Neural crest cell (in vitro differentiated cells): ENCODE measurements around the gene DDX54. TPM values are rescaled to one million over a fixed set of nuclear protein-coding genes. Genes with fewer than 3 reads are reported as not detected.

Experiments used
- DNase-seq: peaks from one replicate; pipeline ENCODE4 v3.0.0; 2021; ENCODE audit warnings: low read depth, mixed read lengths, low spot score
- H3K27ac Mint-ChIP-seq: one replicate; pipeline ENCODE4 v1.8.0; 2021; ENCODE audit warnings: mild to moderate bottlenecking, mixed read lengths; ENCODE audit not compliant: unreplicated experiment
- H3K27me3 Mint-ChIP-seq: 2 replicates; pipeline ENCODE4 v1.8.0; 2021; ENCODE audit warnings: low read depth, mild to moderate bottlenecking, mixed read lengths
- H3K36me3 Mint-ChIP-seq: 2 replicates; pipeline ENCODE4 v1.8.0; 2021; ENCODE audit warnings: low read depth, mild to moderate bottlenecking, mixed read lengths
- H3K4me1 Mint-ChIP-seq: 2 replicates; pipeline ENCODE4 v1.8.0; 2021; ENCODE audit warnings: mixed read lengths
- H3K4me3 Mint-ChIP-seq: one replicate; pipeline ENCODE4 v1.8.0; 2021; ENCODE audit warnings: mild to moderate bottlenecking, mixed read lengths
- H3K9me3 Mint-ChIP-seq: 2 replicates; pipeline ENCODE4 v1.8.0; 2021; ENCODE audit warnings: mixed read lengths
- CTCF ChIP-seq: fragments of 200-600 bp; sonication (generic); conservative IDR thresholded peaks from 2 replicates; pipeline ENCODE4 v1.5.0; 2021; ENCODE audit warnings: antibody characterized with exemption, mild to moderate bottlenecking
- total RNA-seq: library from RNA; stranded (reverse); gene quantifications from 2 replicates; pipeline ENCODE4 v1.2.1, GENCODE V29; 2021

The DDX54 gene
- total RNA-seq, 1 donor from 2014 or later = 69.7 TPM

- Mint-ChIP-seq H3K4me3 (no peak overlapping the region), H3K4me1 (no peaks in the 10 kb centered on the region), H3K27ac (no peak overlapping the region), H3K9me3 (no peaks in the 10 kb centered on the region), H3K27me3 (peaks cover 74% of the 10 kb centered on the region), H3K36me3 (no peaks in the 10 kb centered on the region)
- no peak for TF ChIP-seq CTCF
- no peak for DNase-seq
Observed at GRCh38 chr12:113131556-113131955, 53.7 kb downstream of the DDX54 start.

GRCh38 chr12:113130457-113131135 is 54.7 kb downstream of the DDX54 start:
- Mint-ChIP-seq H3K4me1 (no peaks in the 10 kb centered on the region), H3K9me3 (no peaks in the 10 kb centered on the region), H3K27ac (no peak overlapping the region), H3K4me3 (no peak overlapping the region), H3K27me3 (peaks cover 66% of the 10 kb centered on the region), H3K36me3 (no peaks in the 10 kb centered on the region)
- DNase-seq = no peak
- no peak for TF ChIP-seq CTCF

- no peak for DNase-seq
- Mint-ChIP-seq H3K9me3 (no peaks in the 10 kb centered on the region), H3K4me1 (no peaks in the 10 kb centered on the region), H3K27ac (no peak overlapping the region), H3K36me3 (no peaks in the 10 kb centered on the region), H3K4me3 (no peak overlapping the region), H3K27me3 (peaks cover 59% of the 10 kb centered on the region)
- no peak for TF ChIP-seq CTCF
Observed at GRCh38 chr12:113129664-113130456, 55.4 kb downstream of the DDX54 start.

GRCh38 chr12:113128802-113129663 is 56.2 kb downstream of the DDX54 start:
- no peak overlapping the region for H3K4me3 Mint-ChIP-seq
- no peak for DNase-seq
- H3K36me3 Mint-ChIP-seq = no peaks in the 10 kb centered on the region
- no peak overlapping the region for H3K27ac Mint-ChIP-seq
- no peak for TF ChIP-seq CTCF
- H3K9me3 Mint-ChIP-seq = no peaks in the 10 kb centered on the region
- peaks cover 51% of the 10 kb centered on the region for H3K27me3 Mint-ChIP-seq
- no peaks in the 10 kb centered on the region for H3K4me1 Mint-ChIP-seq

- H3K27ac Mint-ChIP-seq = no peak overlapping the region
- H3K4me1 Mint-ChIP-seq = no peaks in the 10 kb centered on the region
- no peak for TF ChIP-seq CTCF
- H3K4me3 Mint-ChIP-seq = no peak overlapping the region
- H3K27me3 Mint-ChIP-seq = peaks cover 45% of the 10 kb centered on the region
- peaks cover 6% of the 10 kb centered on the region for H3K9me3 Mint-ChIP-seq
- DNase-seq = no peak
- no peaks in the 10 kb centered on the region for H3K36me3 Mint-ChIP-seq
Observed at GRCh38 chr12:113127791-113128199, 57.5 kb downstream of the DDX54 start.
